ENCODE results near the gene SERPINA6.

SERPINA6 gene

DNA sequence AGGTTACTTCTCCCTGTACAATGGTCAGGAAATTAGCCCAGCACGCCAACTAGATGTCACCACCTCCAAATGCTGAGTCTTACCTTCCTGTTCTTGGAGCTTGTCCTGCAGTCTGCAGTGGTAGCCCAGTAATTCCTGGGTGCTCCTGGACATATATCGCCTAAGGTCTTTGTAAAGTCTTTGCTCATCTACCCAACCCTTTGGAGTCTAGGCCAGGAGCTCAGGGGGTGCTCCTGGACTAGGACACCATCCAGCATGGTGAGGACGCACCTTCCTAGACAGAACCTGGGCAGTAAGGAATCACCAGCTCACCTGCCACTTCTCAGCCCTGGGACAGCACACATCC lies 30.6 kb downstream of the SERPINA6 start:
- TF ChIP-seq EZH2 (IDR thresholded peaks at IDR 0.05; ENCODE audit: borderline replicate concordance, low read depth, low read length, severe bottlenecking): no peak
- TF ChIP-seq, protein P1, sequence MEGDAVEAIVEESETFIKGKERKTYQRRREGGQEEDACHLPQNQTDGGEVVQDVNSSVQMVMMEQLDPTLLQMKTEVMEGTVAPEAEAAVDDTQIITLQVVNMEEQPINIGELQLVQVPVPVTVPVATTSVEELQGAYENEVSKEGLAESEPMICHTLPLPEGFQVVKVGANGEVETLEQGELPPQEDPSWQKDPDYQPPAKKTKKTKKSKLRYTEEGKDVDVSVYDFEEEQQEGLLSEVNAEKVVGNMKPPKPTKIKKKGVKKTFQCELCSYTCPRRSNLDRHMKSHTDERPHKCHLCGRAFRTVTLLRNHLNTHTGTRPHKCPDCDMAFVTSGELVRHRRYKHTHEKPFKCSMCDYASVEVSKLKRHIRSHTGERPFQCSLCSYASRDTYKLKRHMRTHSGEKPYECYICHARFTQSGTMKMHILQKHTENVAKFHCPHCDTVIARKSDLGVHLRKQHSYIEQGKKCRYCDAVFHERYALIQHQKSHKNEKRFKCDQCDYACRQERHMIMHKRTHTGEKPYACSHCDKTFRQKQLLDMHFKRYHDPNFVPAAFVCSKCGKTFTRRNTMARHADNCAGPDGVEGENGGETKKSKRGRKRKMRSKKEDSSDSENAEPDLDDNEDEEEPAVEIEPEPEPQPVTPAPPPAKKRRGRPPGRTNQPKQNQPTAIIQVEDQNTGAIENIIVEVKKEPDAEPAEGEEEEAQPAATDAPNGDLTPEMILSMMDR (IDR thresholded peaks at IDR 0.05; ENCODE audit: borderline replicate concordance, extremely low read depth, low read length, poor library complexity, severe bottlenecking): no peak
- no peak for ATAC-seq (ENCODE audit: insufficient read depth, low read depth)
- no peak overlapping the region for H3K9ac ChIP-seq (ENCODE audit: low read depth, low read length)

DNA sequence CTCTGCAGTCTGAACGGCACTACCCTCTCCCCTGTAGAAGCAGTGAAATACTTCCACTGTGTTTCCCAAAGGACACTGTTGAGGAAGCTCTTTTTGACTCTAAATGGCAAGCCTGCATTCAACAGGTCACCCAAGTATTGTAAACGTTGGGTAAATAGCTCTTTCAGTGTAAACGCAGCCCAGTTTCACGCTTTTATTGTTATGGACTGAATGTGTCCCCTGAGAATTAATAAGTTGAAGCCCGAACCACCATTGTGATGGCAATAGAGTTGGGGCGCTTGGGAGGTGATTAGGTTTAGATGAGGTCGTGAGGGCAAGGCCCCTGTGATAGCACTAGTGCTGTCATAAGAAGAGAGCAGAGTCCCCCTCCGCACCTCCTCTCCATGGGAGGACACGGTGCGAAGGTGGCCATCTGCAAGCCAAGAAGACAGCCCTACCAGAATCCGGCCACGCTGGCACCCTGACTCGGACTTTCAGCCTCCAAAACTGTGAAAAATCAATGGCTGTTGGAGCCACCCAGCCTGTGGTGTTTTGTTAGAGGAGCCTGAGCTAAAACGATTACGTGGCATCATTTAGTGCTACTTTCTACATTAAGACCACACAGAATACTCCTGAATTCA lies 31.1 kb downstream of the SERPINA6 start:
- Histone ChIP-seq H3K4me3 (ENCODE audit: low read depth in 1 of 2, low read length in 2 of 2) (no peak overlapping the region), H3K9ac (ENCODE audit: low read depth, low read length) (no peak overlapping the region), H3K27me3 (ENCODE audit: insufficient read depth, low read length, poor library complexity) (no peaks in the 10 kb centered on the region), H3K4me1 (ENCODE audit: insufficient read depth, low read length) (no peaks in the 10 kb centered on the region), H2AFZ (ENCODE audit: low read depth, low read length) (no peak overlapping the region), H3K9me3 (ENCODE audit: insufficient read depth, low read length, severe bottlenecking) (no peaks in the 10 kb centered on the region), H4K20me1 (ENCODE audit: insufficient read depth, low read length) (no peaks in the 10 kb centered on the region), H3K4me2 (ENCODE audit: insufficient read depth, low read length) (no peak overlapping the region), H3K36me3 (ENCODE audit: insufficient read depth, low read length) (no peaks in the 10 kb centered on the region), H3K27ac (ENCODE audit: low read length) (no peak overlapping the region), H3K79me2 (ENCODE audit: insufficient read depth, low read length) (no peaks in the 10 kb centered on the region)
- ATAC-seq (ENCODE audit: insufficient read depth, low read depth) (no peak), DNase-seq (no peak)
- no peak for TF ChIP-seq EZH2 (IDR thresholded peaks at IDR 0.05; ENCODE audit: borderline replicate concordance, low read depth, low read length, severe bottlenecking)
- TF ChIP-seq, protein P1 (IDR thresholded peaks at IDR 0.05; ENCODE audit: borderline replicate concordance, extremely low read depth, low read length, poor library complexity, severe bottlenecking): no peak

More for the DNA sequence above, 30.6 kb downstream of the SERPINA6 start:
- H3K4me1 ChIP-seq (ENCODE audit: insufficient read depth, low read length): no peaks in the 10 kb centered on the region
- no peaks in the 10 kb centered on the region for H3K36me3 ChIP-seq (ENCODE audit: insufficient read depth, low read length)
- no peak overlapping the region for H3K4me2 ChIP-seq (ENCODE audit: insufficient read depth, low read length)
- no peaks in the 10 kb centered on the region for H3K9me3 ChIP-seq (ENCODE audit: insufficient read depth, low read length, severe bottlenecking)
- DNase-seq: no peak
- no peaks in the 10 kb centered on the region for H3K27me3 ChIP-seq (ENCODE audit: insufficient read depth, low read length, poor library complexity)
- H3K4me3 ChIP-seq (ENCODE audit: low read depth in 1 of 2, low read length in 2 of 2): no peak overlapping the region
- no peaks in the 10 kb centered on the region for H4K20me1 ChIP-seq (ENCODE audit: insufficient read depth, low read length)
- no peak overlapping the region for H2AFZ ChIP-seq (ENCODE audit: low read depth, low read length)
- no peaks in the 10 kb centered on the region for H3K79me2 ChIP-seq (ENCODE audit: insufficient read depth, low read length)
- no peak overlapping the region for H3K27ac ChIP-seq (ENCODE audit: low read length)

DNA sequence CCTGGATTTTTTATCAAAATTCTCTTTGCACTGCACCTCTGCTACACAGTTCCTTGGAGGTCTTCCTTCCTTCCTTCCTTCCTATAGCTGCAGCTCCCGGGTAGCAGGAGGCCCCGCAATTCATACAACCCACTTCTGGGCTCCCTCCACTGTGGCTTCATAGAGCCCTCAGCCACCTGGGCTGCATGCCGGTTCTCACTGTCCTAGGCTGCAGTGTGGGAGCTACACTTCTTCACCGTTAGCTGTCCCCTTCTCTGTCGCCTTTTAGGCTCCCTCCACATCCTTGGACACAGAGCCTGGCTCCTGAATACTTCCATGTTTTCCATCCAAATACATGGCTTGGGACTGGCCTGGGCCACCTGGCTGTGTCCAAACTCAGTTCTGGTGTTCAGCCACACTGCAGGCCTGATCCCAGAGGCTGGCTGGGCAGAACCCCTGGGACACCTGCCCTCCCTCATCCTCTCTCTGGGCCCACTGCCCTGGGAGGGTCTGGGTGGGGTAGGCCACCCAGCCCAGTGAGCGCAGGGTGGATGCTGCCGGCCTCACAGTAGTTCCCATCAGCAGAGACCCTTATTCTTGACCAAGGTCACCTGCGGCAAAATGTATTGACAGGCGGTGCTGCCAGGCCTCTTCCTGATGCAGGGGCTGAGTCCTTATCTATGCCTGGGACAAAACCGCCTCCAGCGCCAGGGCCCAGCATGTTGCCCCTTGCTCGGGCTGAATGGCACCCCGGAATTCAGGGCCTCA lies 31.8 kb downstream of the SERPINA6 start:
- Histone ChIP-seq H3K27me3 (ENCODE audit: insufficient read depth, low read length, poor library complexity) (no peaks in the 10 kb centered on the region), H3K9ac (ENCODE audit: low read depth, low read length) (no peak overlapping the region), H4K20me1 (ENCODE audit: insufficient read depth, low read length) (no peaks in the 10 kb centered on the region), H3K4me1 (ENCODE audit: insufficient read depth, low read length) (no peaks in the 10 kb centered on the region), H2AFZ (ENCODE audit: low read depth, low read length) (no peak overlapping the region), H3K4me2 (ENCODE audit: insufficient read depth, low read length) (no peak overlapping the region), H3K9me3 (ENCODE audit: insufficient read depth, low read length, severe bottlenecking) (no peaks in the 10 kb centered on the region), H3K27ac (ENCODE audit: low read length) (no peak overlapping the region), H3K4me3 (ENCODE audit: low read depth in 1 of 2, low read length in 2 of 2) (no peak overlapping the region), H3K36me3 (ENCODE audit: insufficient read depth, low read length) (no peaks in the 10 kb centered on the region), H3K79me2 (ENCODE audit: insufficient read depth, low read length) (no peaks in the 10 kb centered on the region)
- ATAC-seq (ENCODE audit: insufficient read depth, low read depth): no peak
- DNase-seq: no peak
- no peak for TF ChIP-seq EZH2 (IDR thresholded peaks at IDR 0.05; ENCODE audit: borderline replicate concordance, low read depth, low read length, severe bottlenecking)
- TF ChIP-seq, protein P1 (IDR thresholded peaks at IDR 0.05; ENCODE audit: borderline replicate concordance, extremely low read depth, low read length, poor library complexity, severe bottlenecking): no peak

Data from DND-41 (cell line).